GM19328 (cell line): Measurements from ENCODE around the gene SH3BGRL2.
"Not testable (repeated sequence)": the region's sequence is repeated elsewhere in the genome, so short reads cannot be mapped to it uniquely, and the experiment has no call there.

Experiments used
- ATAC-seq: cut with Tn5 transposase; IDR thresholded peaks from one replicate; pipeline ENCODE4 v1.9.1; 2021; ENCODE audit warnings: mild to moderate bottlenecking, moderate library complexity; ENCODE audit not compliant: unreplicated experiment

The SH3BGRL2 gene

GRCh38 chr6:79614326-79615305 lies 16.5 kb upstream of the SH3BGRL2 start:
- no peak for ATAC-seq

GRCh38 chr6:79617518-79617941 lies 13.6 kb upstream of the SH3BGRL2 start:
- ATAC-seq = no peak

GRCh38 chr6:79618425-79618824 lies 12.7 kb upstream of the SH3BGRL2 start:
- not testable (repeated sequence) for ATAC-seq

GRCh38 chr6:79621579-79621978 lies 9.6 kb upstream of the SH3BGRL2 start:
- ATAC-seq = no peak

GRCh38 chr6:79622364-79622763 lies 8.8 kb upstream of the SH3BGRL2 start:
- no peak for ATAC-seq

GRCh38 chr6:79623106-79623505 lies 8.0 kb upstream of the SH3BGRL2 start:
- no peak for ATAC-seq

GRCh38 chr6:79625746-79626145 lies 5.4 kb upstream of the SH3BGRL2 start:
- no peak for ATAC-seq

GRCh38 chr6:79626811-79627210 lies 4.3 kb upstream of the SH3BGRL2 start:
- ATAC-seq = no peak

GRCh38 chr6:79627422-79627821 lies 3.7 kb upstream of the SH3BGRL2 start:
- ATAC-seq = no peak

- ATAC-seq = no peak
Measured at GRCh38 chr6:79628466-79629288, 2.5 kb upstream of the SH3BGRL2 start.

- ATAC-seq = no peak
Measured at GRCh38 chr6:79630380-79630882, 698 bp upstream of the SH3BGRL2 start.

- no peak for ATAC-seq
Measured at GRCh38 chr6:79631693-79632172, 604 bp downstream of the SH3BGRL2 start.

GRCh38 chr6:79632580-79632979 lies 1.5 kb downstream of the SH3BGRL2 start:
- no peak for ATAC-seq

GRCh38 chr6:79634491-79635231 lies 3.5 kb downstream of the SH3BGRL2 start:
- no peak for ATAC-seq

GRCh38 chr6:79635232-79635543 lies 4.1 kb downstream of the SH3BGRL2 start:
- ATAC-seq = no peak

GRCh38 chr6:79636673-79637072 lies 5.5 kb downstream of the SH3BGRL2 start:
- no peak for ATAC-seq

- ATAC-seq = no peak
Measured at GRCh38 chr6:79640146-79641111, 9.3 kb downstream of the SH3BGRL2 start.

GRCh38 chr6:79646006-79646405 lies 14.9 kb downstream of the SH3BGRL2 start:
- ATAC-seq = no peak

- ATAC-seq = no peak
Measured at GRCh38 chr6:79646561-79646960, 15.4 kb downstream of the SH3BGRL2 start.

- ATAC-seq = no peak
Measured at GRCh38 chr6:79647741-79648140, 16.6 kb downstream of the SH3BGRL2 start.
